ENCODE data around the gene IPO4.
A peak's percentile ranks its signal among the peaks of the same experiment; 100 is the strongest.

Gene IPO4

DNA sequence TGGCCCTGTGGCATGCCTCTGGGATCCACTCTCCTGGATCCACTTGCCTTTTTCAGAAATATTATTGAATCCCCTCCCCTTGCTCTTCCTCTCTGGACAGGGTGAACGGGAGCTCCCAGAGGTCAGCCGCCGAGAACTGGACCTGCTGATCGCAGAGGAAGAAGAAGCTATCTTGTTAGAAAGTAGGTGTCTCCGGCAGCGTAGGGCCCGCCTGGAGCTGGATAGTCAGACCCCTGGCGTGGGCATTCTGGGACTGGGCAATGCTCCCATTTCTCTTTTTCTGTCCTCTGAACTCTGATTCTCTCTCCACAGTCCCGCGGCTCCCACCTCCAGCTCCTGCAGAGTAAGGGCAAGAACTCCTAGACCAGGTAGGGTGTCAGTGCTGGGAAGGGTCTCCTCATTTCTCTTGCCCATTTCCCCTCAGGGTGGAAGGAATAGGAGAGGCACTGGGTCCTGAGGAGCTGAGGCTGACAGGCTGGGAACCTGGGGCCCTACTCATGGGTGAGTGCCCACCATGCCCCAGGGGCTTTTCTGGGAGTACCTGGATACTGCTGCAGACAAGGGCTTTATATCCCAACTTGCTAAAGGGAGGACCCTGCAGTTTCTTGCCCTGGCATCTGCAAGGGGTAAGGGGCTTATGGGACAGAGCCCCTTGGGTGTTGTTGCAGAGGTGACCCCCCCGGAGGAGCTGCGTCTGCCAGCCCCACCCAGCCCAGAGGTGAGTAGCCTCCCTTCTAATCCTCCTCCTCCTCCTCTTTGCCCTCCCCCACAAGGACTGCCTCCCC is 11.4 kb downstream of the IPO4 start:
- no peaks in the 10 kb centered on the region for H3K9me3 ChIP-seq
- H3K27me3 ChIP-seq: peaks cover 7% of the 10 kb centered on the region
- TF ChIP-seq, protein P1, sequence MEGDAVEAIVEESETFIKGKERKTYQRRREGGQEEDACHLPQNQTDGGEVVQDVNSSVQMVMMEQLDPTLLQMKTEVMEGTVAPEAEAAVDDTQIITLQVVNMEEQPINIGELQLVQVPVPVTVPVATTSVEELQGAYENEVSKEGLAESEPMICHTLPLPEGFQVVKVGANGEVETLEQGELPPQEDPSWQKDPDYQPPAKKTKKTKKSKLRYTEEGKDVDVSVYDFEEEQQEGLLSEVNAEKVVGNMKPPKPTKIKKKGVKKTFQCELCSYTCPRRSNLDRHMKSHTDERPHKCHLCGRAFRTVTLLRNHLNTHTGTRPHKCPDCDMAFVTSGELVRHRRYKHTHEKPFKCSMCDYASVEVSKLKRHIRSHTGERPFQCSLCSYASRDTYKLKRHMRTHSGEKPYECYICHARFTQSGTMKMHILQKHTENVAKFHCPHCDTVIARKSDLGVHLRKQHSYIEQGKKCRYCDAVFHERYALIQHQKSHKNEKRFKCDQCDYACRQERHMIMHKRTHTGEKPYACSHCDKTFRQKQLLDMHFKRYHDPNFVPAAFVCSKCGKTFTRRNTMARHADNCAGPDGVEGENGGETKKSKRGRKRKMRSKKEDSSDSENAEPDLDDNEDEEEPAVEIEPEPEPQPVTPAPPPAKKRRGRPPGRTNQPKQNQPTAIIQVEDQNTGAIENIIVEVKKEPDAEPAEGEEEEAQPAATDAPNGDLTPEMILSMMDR (IDR thresholded peaks at IDR 0.05): no peak
- peaks cover 12 to 15% of the 10 kb centered on the region in 2 experiments for H3K4me1 ChIP-seq (ENCODE audit: control insufficient read depth in 1 of 2, insufficient read depth in 1 of 2, low read depth in 1 of 2, low read length in 1 of 2)
- no peak overlapping the region for H3K4me3 ChIP-seq (ENCODE audit: low read depth in 1 of 2, low read length in 1 of 2)
- H3K36me3 ChIP-seq: peaks cover 99% of the 10 kb centered on the region
- H3K27ac ChIP-seq: no peak overlapping the region

DNA sequence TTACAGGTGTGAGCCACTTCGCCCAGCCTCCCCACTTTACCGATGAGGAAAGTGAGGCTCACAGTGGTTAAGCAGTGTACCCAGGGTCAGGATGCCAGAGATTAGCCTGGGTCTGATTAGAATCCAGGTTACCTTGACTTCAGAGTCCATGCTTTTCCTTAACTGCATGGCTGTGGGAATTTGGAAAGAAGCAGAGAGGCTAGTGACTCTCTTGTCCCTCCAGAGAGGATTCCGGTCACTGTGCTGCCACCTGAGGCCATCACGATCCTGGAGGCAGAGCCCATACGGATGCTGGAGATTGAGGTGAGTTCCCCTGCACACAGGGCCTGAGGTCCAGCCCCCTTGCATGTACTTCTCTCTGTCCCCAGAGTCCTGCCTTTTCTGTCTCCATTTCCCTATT is 12.0 kb downstream of the IPO4 start:
- Histone ChIP-seq H3K4me1 (ENCODE audit: control insufficient read depth in 1 of 2, insufficient read depth in 1 of 2, low read depth in 1 of 2, low read length in 1 of 2) (peaks cover 19 to 21% of the 10 kb centered on the region in 2 experiments), H3K36me3 (peaks cover 96% of the 10 kb centered on the region), H3K27me3 (peaks cover 13% of the 10 kb centered on the region), H3K27ac (no peak overlapping the region), H3K9me3 (no peaks in the 10 kb centered on the region), H3K4me3 (ENCODE audit: low read depth in 1 of 2, low read length in 1 of 2) (no peak overlapping the region)
- TF ChIP-seq, protein P1 (IDR thresholded peaks at IDR 0.05): no peak

DNA sequence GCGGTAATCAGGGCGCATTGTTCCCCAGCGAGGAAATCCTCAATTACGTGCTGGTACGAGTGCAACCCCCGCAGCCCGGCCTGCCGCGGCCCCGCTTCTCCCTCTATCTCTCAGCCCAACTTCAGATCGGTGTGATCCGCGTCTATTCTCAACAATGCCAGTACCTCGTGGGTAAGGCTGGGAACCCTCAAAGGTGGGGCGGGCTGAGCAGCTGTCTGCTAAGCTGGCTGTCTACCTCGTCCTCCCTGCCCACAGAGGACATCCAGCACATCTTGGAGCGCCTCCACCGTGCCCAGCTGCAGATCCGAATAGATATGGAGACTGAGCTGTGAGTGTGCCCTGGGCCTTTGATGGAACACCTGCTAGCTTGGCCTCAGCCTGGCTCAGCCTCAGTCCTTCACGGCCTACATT is 15.7 kb downstream of the IPO4 start:
- H3K9me3 ChIP-seq: no peaks in the 10 kb centered on the region
- TF ChIP-seq, protein P1 (IDR thresholded peaks at IDR 0.05): no peak
- H3K27ac ChIP-seq: no peak overlapping the region
- peaks cover 87% of the 10 kb centered on the region for H3K36me3 ChIP-seq
- H3K4me3 ChIP-seq (ENCODE audit: low read depth in 1 of 2, low read length in 1 of 2): no peak overlapping the region
- peaks cover 39 to 49% of the 10 kb centered on the region in 2 experiments for H3K4me1 ChIP-seq (ENCODE audit: control insufficient read depth in 1 of 2, insufficient read depth in 1 of 2, low read depth in 1 of 2, low read length in 1 of 2)
- peaks cover 17% of the 10 kb centered on the region for H3K27me3 ChIP-seq

DNA sequence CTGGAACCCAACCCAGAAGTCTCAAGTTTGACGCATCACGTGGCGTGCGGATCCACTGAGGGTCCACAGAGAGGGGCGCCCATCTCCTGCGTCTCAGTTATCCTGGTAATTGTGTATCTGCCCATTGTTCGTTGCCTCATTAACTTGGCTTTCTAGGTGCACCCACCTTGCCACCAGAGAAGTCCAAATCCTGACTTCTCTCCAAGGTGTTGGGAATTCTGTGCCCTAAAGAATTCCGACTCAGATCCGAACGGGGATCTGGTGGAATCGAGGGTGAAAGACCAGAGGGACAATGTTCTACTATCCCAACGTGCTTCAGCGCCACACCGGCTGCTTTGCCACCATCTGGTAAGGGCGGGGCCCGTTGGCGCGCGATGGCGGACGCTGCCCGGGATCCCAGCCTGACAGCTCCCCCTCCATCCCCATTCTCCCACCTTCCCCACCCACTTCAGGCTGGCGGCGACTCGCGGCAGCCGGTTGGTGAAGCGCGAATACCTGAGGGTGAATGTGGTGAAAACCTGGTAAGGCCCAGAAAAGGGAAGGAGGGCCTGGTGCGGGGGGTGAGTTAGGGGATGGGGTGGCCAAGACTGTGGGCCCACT is 16.3 kb downstream of the IPO4 start:
- Histone ChIP-seq H3K4me1 (ENCODE audit: control insufficient read depth in 1 of 2, insufficient read depth in 1 of 2, low read depth in 1 of 2, low read length in 1 of 2) (peaks cover 44 to 54% of the 10 kb centered on the region in 2 experiments), H3K36me3 (peaks cover 85% of the 10 kb centered on the region), H3K27me3 (peaks cover 17% of the 10 kb centered on the region), H3K9me3 (no peaks in the 10 kb centered on the region), H3K27ac (peak overlapping the region; percentile 36), H3K4me3 (ENCODE audit: low read depth in 1 of 2, low read length in 1 of 2) (peak overlapping the region in 1 of 2 experiments; percentile 43)
- TF ChIP-seq, protein P1 (IDR thresholded peaks at IDR 0.05): no peak

DNA sequence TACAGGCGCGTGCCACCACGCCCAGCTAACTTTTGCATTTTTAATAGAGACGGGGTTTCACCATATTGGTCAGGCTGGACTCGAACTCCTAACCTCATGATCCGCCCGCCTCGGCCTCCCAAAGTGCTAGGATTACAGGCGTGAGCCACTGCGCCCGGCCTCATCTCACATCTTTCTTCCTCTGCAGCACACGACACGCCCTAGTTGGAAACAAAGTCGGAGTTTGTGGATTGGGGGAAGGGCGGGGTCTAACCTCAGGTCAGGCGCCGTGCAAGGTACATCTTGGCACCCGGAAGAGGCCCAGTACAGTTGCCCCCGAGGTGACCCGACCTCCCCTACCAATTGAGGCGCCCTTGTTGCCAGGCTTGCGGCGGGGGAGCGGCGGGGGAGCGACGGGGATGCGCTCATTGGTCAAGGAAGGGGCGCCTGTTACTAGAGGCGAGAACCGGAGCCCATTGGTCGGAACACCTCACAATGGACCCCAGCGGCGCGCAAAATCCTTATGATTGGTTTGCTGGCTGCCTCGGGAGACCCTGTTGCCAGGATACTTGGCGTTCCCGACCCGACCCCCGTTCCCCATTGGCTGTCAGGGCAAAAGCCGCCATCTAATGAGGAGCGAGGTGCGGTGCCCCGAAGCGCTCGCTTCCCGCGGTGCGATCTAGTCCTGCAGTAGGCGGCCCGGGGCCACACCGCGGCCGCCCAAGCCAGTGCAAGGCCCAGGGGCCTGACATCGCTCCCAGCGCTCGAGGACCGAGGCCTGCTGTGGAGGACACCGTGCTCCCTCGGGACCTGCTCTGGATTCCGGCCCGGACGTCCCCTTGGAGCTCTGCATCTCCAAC is 17.0 kb downstream of the IPO4 start, which contains the start of gene REC8:
Gene REC8, plus strand, starts transcription at position 659 of the 839 bp plus-strand sequence. CDS start 473 bp downstream, outside the sequence.
- Histone ChIP-seq H3K36me3 (peaks cover 83% of the 10 kb centered on the region), H3K27me3 (peaks cover 17% of the 10 kb centered on the region), H3K4me3 (ENCODE audit: low read depth in 1 of 2, low read length in 1 of 2) (peak within 1 kb of the TSS; percentile 43 to 47), H3K9me3 (no peaks in the 10 kb centered on the region), H3K4me1 (ENCODE audit: control insufficient read depth in 1 of 2, insufficient read depth in 1 of 2, low read depth in 1 of 2, low read length in 1 of 2) (peaks cover 51 to 61% of the 10 kb centered on the region in 2 experiments), H3K27ac (peak within 1 kb of the TSS; percentile 36)
- TF ChIP-seq, protein P1 (IDR thresholded peaks at IDR 0.05): no peak
